NK-92 (cell line): Measurements from ENCODE around the gene SELPLG.
"Not testable (repeated sequence)": the region's sequence is repeated elsewhere in the genome, so short reads cannot be mapped to it uniquely, and the experiment has no call there.

Experiments
- DNase-seq: peaks from one replicate; lab custom pipeline; 2025; ENCODE audit not compliant: unreplicated experiment; lab: John Stamatoyannopoulos, UW

The SELPLG gene

GRCh38 chr12:108592033-108592909 is 41.4 kb downstream of the SELPLG start:
- DNase-seq = no peak

- DNase-seq = no peak
These were observed 42.3 kb downstream of the SELPLG start for GRCh38 chr12:108591267-108591980.

GRCh38 chr12:108590463-108590862 is 43.2 kb downstream of the SELPLG start:
- not testable (repeated sequence) for DNase-seq

DNA sequence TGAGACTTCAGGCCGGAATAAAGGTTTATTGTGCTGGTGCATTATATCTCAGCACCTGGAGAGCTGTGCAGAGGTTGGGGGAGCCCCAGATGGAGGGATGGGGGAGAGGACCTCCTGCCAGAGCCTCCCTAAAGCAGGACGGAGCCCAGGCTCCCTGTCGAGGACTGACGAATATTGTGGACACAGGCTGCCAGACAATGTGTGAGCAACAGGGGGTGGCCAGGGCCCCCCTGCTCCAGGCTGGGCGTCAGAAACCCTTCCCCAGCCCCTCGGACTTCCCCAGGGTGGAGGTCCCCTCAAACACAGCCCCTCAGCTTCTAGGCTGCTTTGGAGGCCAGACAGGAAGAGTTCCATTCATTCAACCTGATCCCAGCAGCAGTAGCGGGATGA is 43.9 kb downstream of the SELPLG start:
- DNase-seq = no peak

DNA sequence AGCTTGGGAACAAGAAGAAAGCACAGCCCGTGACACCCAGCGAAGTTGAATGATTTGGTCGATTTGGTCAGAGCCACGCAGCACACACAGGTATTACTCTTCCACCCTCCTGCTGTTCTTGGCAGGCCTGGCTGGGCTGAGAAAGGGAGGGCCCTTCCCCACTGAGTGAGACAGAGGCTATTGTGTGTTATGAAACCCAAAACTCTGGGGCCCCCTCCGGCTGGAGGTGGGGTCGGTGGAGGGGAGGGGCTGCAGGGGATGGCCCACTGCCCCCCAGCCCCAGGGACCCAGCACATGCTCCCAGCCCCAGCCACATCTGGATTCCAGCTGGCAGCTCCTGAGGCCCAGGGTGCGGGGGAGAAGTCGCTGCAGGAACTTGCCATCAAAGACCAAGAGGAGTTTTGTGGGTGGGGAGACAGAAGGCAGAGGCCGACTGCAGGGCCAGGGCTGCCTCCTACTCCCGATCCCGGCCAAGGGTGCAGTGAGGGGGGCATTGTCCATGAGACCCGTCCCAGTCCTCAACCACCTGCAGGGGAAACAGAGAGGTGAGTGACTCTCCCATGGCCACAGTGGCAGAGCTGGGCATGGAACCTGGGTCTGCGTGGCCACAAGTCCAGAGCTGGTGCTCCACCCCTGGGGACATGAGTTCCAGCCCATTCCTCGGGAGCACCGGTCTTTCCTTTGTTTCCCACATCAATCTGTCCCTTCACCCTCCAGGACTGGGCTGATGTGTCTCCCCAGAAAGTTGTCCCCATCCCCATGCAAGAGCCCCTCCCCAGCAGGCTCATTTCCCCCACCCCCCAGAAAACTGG is 44.5 kb downstream of the SELPLG start:
- no peak for DNase-seq

GRCh38 chr12:108587826-108588225 is 45.9 kb downstream of the SELPLG start:
- no peak for DNase-seq

DNA sequence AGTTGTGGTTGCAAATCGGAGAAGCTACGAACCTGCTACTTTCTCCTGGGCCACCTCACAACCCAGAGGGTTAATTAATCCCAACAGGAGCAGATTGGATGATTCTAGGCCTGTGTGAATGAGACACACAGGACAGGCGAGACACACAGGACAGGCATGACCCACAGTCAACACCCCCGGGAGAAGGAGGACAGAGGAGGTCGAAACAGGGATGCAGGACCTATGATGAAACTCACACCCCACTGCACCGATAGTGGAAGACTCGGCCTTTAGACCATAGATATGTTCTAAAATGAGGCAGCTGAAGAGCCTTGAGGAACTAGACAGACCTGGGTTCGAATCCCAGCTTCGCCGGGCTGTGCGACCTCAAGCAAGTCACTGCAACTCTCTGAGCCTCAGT is 47.4 kb downstream of the SELPLG start:
- no peak for DNase-seq

- DNase-seq = no peak
These were observed 47.8 kb downstream of the SELPLG start for GRCh38 chr12:108585864-108586263.

DNA sequence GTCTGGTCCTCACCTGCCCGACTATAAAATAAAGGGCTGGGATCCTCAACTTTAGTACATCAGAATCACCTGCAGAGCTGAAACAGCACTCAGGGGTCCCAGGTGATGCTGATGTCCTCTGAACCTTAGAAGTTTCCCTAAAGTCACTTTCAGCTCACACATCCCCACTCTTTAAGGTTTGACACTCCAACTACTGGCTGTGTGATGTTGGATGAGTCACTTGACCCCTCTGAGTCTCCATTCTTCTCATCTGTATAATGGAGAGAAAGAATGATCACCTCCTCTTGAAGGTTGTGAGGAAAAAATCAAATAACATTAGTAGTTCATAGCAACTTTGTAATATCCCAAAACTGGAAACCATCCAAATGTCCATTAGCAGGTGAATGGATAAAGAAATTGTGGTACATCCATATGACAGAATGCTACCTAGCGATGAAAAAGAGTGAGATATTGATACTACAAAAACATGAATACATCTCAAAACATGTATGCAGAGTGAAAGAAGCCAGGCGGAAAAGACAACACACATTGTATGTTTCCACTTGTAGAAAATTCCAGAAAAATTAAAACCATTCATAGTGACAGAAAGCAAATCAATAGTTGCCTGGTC is 49.1 kb downstream of the SELPLG start:
- DNase-seq = no peak

DNA sequence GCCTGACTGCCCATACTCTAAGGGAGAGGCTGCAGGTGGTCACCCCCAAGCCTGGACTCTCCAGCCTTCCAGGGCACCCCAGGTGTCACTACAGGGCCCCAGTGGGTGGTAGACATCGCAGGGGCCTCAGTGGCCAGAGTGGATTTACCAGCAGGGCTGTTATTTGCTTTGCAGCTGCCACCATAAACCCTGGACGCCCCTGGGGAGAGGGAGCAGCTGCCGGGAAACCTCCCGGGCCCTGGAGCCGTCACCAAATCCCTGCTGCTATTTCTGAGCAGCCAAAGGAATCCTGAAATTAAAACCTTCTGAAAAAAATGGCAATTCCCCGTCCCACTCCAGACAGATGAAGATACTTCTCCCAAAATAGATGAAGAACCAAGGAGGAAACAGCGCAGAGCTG is 49.7 kb downstream of the SELPLG start:
- no peak for DNase-seq

DNA sequence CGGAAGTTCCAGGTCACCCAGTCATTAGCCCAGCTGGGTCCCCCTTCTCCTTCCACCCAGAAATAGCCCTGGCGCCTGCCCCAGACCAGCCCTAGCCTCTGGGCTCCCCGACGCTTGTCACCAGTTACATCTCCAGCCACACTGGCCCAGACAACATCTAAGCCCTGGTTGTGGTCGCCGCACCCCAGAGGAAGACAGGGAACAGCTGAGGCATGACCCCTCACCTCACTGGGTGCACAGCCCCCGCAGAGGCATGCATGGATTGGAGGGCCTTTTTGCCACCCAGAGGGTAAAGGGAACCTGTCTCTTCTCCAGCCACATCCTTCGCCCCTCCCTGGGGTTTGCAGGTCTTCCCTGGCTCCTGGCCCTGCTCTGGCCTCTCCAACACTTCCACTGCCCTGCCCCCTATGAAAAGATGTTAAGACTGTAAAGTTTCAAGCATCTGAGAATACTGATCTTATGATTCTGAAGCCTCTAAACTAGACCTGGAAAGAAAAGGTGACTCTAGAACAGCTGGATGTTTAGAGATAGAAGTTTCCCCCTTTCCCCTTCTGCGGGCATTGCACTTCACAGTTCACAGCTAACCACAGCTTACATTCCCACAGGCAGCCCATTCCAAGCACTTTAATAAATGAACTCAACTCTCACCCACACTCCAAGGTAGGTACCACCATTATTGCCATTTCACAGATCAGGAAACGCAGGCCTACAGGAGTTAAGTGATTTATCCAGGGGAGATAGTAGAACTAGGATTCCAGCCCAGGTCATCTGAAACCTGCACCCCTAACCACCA is 50.5 kb downstream of the SELPLG start:
- DNase-seq = no peak

GRCh38 chr12:108582509-108582908 is 51.2 kb downstream of the SELPLG start:
- DNase-seq = no peak

- no peak for DNase-seq
These were observed 52.1 kb downstream of the SELPLG start for GRCh38 chr12:108581311-108582227.

DNA sequence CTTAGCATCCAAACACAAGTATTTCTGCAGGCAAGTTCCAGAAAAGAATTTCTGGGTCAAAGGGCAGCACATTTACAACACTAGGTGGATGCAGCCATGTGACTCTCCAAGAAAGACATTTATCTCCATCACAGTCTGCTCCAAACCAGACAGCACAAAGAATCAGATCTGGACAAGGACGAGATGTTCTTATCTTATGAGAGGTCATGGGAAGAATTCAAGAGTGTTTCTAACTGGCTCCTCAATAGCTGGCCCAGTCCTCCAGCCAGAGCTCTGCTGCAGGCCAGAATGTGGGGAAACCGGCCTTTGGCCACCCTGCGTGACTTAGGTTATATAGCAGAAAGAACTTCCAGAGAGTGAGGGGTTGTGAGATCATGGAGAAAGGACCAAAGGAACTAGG is 53.2 kb downstream of the SELPLG start:
- no peak for DNase-seq

DNA sequence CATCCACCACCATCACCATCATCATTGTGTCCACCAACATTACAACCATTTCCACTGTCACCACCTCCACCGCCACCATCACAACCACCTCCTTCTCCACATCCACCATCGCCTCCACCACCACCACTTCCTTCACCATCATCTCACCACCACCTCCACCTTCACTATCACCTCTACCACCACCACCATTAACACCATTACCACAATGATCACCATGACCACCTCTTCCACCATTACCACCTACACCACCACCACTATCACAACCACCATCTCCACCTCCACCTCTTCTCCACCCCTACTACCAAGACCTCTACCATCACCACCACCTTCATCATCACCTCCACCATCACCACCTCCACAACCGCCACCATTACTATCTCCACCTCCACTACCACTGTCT is 54.9 kb downstream of the SELPLG start:
- no peak for DNase-seq

DNA sequence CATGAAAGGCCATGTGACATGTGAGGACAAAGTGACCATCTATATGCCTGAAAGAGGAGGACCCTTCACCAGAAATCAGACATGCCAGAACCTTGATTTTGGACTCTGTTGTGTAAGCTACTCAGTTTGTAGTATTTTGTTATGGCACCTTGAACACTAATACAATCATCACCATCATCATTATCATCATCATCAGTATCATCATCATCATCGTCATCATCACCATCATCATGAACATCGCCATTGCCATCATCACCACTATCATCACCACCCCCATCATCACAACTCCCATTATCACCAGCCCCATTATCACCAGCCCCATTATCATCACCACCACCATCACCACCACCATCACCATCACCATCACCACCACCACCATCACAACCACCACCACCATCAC is 55.4 kb downstream of the SELPLG start:
- no peak for DNase-seq

DNA sequence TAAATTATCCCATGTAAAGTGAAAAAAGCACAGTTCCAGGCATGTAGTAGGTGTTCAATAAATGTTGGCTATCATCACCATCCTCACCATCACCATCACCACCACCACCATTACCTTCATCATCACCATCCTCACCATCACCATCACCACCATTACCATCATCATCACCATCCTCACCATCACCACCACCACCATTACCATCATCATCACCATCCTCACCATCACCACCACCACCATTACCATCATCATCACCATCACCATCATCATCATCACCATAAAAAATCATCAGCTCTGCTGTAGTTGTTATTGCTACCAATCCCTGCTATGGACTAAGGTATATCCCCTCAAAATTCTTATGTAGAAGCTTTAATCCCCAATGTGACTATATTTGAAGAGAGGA is 56.2 kb downstream of the SELPLG start:
- no peak for DNase-seq

GRCh38 chr12:108576660-108577234 is 56.9 kb downstream of the SELPLG start:
- DNase-seq = no peak
